ENCODE measurements around the gene FAM185A. TPM values are rescaled to one million over a fixed set of nuclear protein-coding genes. Genes with fewer than 3 reads are reported as not detected.

FAM185A gene
- total and polyA plus RNA-seq, 2 of the 8 experiments (the other 6 are each of a cell fraction or from before 2014, with no cell fraction given): 5.2 to 6.6 TPM

DNA sequence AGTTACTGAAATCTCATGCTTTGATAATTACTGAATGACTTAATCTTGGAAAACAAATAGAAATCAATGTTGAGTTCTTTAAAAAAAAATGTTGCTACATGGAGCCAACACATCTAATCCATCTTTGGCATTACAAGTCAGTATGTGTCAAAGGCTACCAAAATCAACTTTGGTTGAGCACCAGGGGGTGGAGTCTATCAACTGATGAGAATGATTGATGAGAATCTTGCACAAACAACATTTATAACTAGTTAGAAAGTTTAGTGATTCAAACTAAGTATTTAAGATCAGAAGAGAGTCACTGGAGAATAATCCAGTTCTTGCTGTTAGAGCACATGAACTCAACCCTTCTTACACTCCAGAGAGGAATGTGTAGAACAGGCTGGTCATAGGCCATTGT, 93.5 kb downstream of the FAM185A start (continued):
- TF ChIP-seq NANOG (IDR thresholded peaks at IDR 0.05; ENCODE audit: insufficient read depth, low read depth, low read length, poor library complexity, severe bottlenecking) (no peak), POLR2AphosphoS5 (IDR thresholded peaks at IDR 0.05; ENCODE audit: low read depth, low read length) (no peak), BACH1 (IDR thresholded peaks at IDR 0.05; ENCODE audit: low read length) (no peak)

Measured in H1 (cell line).